GM12878 (cell line): Measurements from ENCODE around the gene PPP1R15A. TPM values are rescaled to one million over a fixed set of nuclear protein-coding genes. Genes with fewer than 3 reads are reported as not detected.
A peak's percentile ranks its signal among the peaks of the same experiment; 100 is the strongest.

Source experiments
- ATAC-seq: fragments of 200-7000 bp; cut with Tn5 transposase; 3 replicates; pipeline ENCODE4 v1.9.1; 2020; ENCODE audit warnings: mild to moderate bottlenecking, moderate library complexity
- BruUV-seq: library from RNA; stranded (reverse); fragments of 400-500 nt; replicated peaks from 2 replicates; lab custom pipeline; 2021; lab: Mats Ljungman, UMichigan
- CTCF ChIA-PET: fragments of 300-600 bp; sonication (Branson Sonifier 250); formaldehyde crosslinking; extraction: SDS; loops from one replicate; lab custom pipeline; 2021; ENCODE audit warnings: inconsistent platforms; lab: Yijun Ruan, JAX
- POLR2A ChIA-PET: fragments of 350-600 bp; formaldehyde crosslinking; extraction: SDS; loops from one replicate; lab custom pipeline; 2021; ENCODE audit warnings: inconsistent platforms; lab: Charles Lee
- RAD21 ChIA-PET: fragments of 300-600 bp; sonication (Branson Sonifier 250); formaldehyde crosslinking; loops from one replicate; lab custom pipeline; 2023; ENCODE audit warnings: antibody characterized with exemption; ENCODE audit not compliant: unreplicated experiment; lab: Charles Lee
- SMC1A ChIA-PET: fragments of 300-600 bp; sonication (Branson Sonifier 250); formaldehyde crosslinking; loops from one replicate; lab custom pipeline; 2023; ENCODE audit not compliant: unreplicated experiment, uncharacterized antibody; lab: Charles Lee
- DNase-seq: peaks from one replicate; pipeline ENCODE4 v3.0.0-alpha.2; 2011; ENCODE audit warnings: low read depth, low spot score
- FAIRE-seq: peaks from 3 replicates; lab custom pipeline; 2011; peaks lifted over from hg19 to GRCh38; lab: Jason Lieb, UNC
- H2AFZ ChIP-seq: 2 replicates; pipeline ENCODE4 v1.6.0; 2011; ENCODE audit warnings: low read depth, low read length, control low read depth; ENCODE audit not compliant: control insufficient read depth
- H3K27ac ChIP-seq: 2 replicates; pipeline ENCODE4 v1.5.1; 2011; ENCODE audit warnings: control low read depth; ENCODE audit not compliant: control insufficient read depth, insufficient read depth
- H3K27me3 ChIP-seq, 2 experiments: replicated peaks in 1 of 2; 2 replicates each; pipeline versions ENCODE4 v1.6.0 to v1.6.1; 2011; ENCODE audit warnings: low read length in 1 of 2; ENCODE audit not compliant: control insufficient read depth in 2 of 2, insufficient read depth in 2 of 2
- H3K36me3 ChIP-seq, 2 experiments: 2 replicates each; pipeline ENCODE4 v1.5.1; 2011; ENCODE audit warnings: low read length in 1 of 2; ENCODE audit not compliant: control insufficient read depth in 2 of 2, insufficient read depth in 2 of 2
- H3K4me1 ChIP-seq: 2 replicates; pipeline ENCODE4 v1.6.1; 2011; ENCODE audit warnings: mild to moderate bottlenecking, low read length, moderate library complexity, mixed read lengths; ENCODE audit not compliant: control insufficient read depth, insufficient read depth
- H3K4me2 ChIP-seq: 2 replicates; pipeline ENCODE4 v1.6.0; 2011; ENCODE audit warnings: control low read depth; ENCODE audit not compliant: control insufficient read depth, insufficient read depth
- H3K4me3 ChIP-seq: fragments of 200-600 bp; sonication (generic); 2 replicates; pipeline ENCODE4 v1.5.1; 2016
- H3K79me2 ChIP-seq: 2 replicates; pipeline ENCODE4 v1.6.0; 2011; ENCODE audit warnings: low read length; ENCODE audit not compliant: control insufficient read depth, insufficient read depth
- H3K9ac ChIP-seq: 2 replicates; pipeline ENCODE4 v1.8.0; 2011; ENCODE audit warnings: low read length, control low read depth, mixed read lengths; ENCODE audit not compliant: control insufficient read depth, insufficient read depth
- H3K9me3 ChIP-seq: replicated peaks from 3 replicates; pipeline ENCODE4 v1.5.1; 2011; ENCODE audit warnings: mild to moderate bottlenecking, low read length; ENCODE audit not compliant: control insufficient read depth, insufficient read depth
- H4K20me1 ChIP-seq: 2 replicates; pipeline ENCODE4 v1.6.0; 2011; ENCODE audit not compliant: control insufficient read depth, insufficient read depth
- HSF1 ChIP-seq: fragments of 150-350 bp; IDR thresholded peaks from 2 replicates; pipeline ENCODE4 v1.6.1; 2014; ENCODE audit warnings: mild to moderate bottlenecking, low read depth, low read length
- MYC ChIP-seq: IDR thresholded peaks from 2 replicates; pipeline ENCODE4 v1.6.1; 2011; ENCODE audit warnings: mild to moderate bottlenecking, low read length, moderate library complexity, inconsistent platforms; ENCODE audit not compliant: insufficient read depth, insufficient replicate concordance, insufficient read length, severe bottlenecking
- PML ChIP-seq: IDR thresholded peaks from 2 replicates; pipeline ENCODE4 v1.6.1; 2012; ENCODE audit warnings: low read length, inconsistent platforms
- ZNF274 ChIP-seq: IDR thresholded peaks from one replicate; pipeline ENCODE4 v1.8.0; 2011; ENCODE audit not compliant: insufficient read length, insufficient read depth
- WGBS: methylation state at CpG from one replicate; pipeline ENCODE4 v1.1.6; 2016; ENCODE audit warnings: low lambda C conversion rate; ENCODE audit not compliant: insufficient replicate concordance, insufficient coverage; ENCODE audit errors: missing lambda C conversion rate; 5-methylcytosine and 5-hydroxymethylcytosine counted together
- in situ Hi-C: fragments of 300-500 bp; cut with MboI; formaldehyde crosslinking; loops from 9 replicates; pipeline ENCODE4 v1.14.3; 2018; ENCODE audit warnings: mixed read lengths
- intact Hi-C: fragments of 100-400 bp; cut with micrococcal nuclease; formaldehyde crosslinking; loops from one replicate; pipeline ENCODE4 v1.14.2; 2022; ENCODE audit not compliant: unreplicated experiment
- polyA plus RNA-seq, 11 experiments: library from polyadenylated mRNA; depleted of rRNA in 4 of 11; unstranded in 6 of 11; stranded (reverse) in 5 of 11; fragments of >200 nt; fragmentation: Nextera tagmentation in 4 of 11; fragmentation: Illumina TruSeq in 1 of 11; extraction: Ambion mirVana in 4 of 11; extraction: Trizol in 1 of 11; gene quantifications; 1 replicate in 1 of 11; 2 replicates in 10 of 11; pipeline versions ENCODE4 v1.2.1 to v1.2.3, GENCODE V29; 2011 to 2016; ENCODE audit warnings: inconsistent platforms in 2 of 11, missing spikeins in 2 of 11, low read depth in 1 of 11
- total RNA-seq, 4 experiments: library from RNA; depleted of rRNA in 3 of 4; stranded (reverse); fragments of >200 nt in 3 of 4; fragmentation: Illumina TruSeq in 1 of 4; extraction: Trizol in 1 of 4; gene quantifications; 2 replicates each; pipeline versions ENCODE4 v1.2.1 to v1.2.3, GENCODE V29; 2013 to 2021

Gene PPP1R15A
- total and polyA plus RNA-seq, 10 of the 15 experiments (the other 5 are each of a cell fraction or from before 2014, with no cell fraction given) = 0.68 to 50.8 (median 27.7) TPM

- ChIA-PET POLR2A (interaction anchor here (0.6 kb wide), 1 partner anchor 46 kb away, joined by 3 read pairs; no protein-coding TSS in a partner anchor), RAD21 (interaction anchor here (1.2 to 1.7 kb wide), 3 partner anchors 35 to 140 kb away, joined by 4 to 8 read pairs (median 5); no protein-coding TSS in a partner anchor)
These were observed 41.3 kb upstream of the PPP1R15A start for GRCh38 chr19:48830965-48831364.

More at GRCh38 chr19:48830965-48831364, 41.3 kb upstream of the PPP1R15A start:
- H3K79me2 ChIP-seq = no peaks in the 10 kb centered on the region
- intact Hi-C loops (no loop called here), in situ Hi-C loops (no loop called here)
- no peaks in the 10 kb centered on the region for H4K20me1 ChIP-seq
- FAIRE-seq (no peak), DNase-seq (no peak), ATAC-seq (no peak)
- no peak overlapping the region for H2AFZ ChIP-seq
- H3K4me1 ChIP-seq = peaks cover 2% of the 10 kb centered on the region; the same call in 1 of the 2 replicates
- no TSS peak for BruUV-seq
- no peaks in the 10 kb centered on the region for H3K9me3 ChIP-seq
- H3K9ac ChIP-seq = no peak overlapping the region
- no peaks in the 10 kb centered on the region for H3K27me3 ChIP-seq
- CTCF ChIA-PET = interaction anchor here (1.0 to 6.5 kb wide), 6 partner anchors 12 to 137 kb away, joined by 3 to 40 read pairs (median 8); no protein-coding TSS in a partner anchor
- SMC1A ChIA-PET = interaction anchor here (0.8 to 2.1 kb wide), 7 partner anchors 10 to 49 kb away, joined by 3 to 7 read pairs (median 4); no protein-coding TSS in a partner anchor
- TF ChIP-seq MYC (no peak), PML (no peak), HSF1 (peak; percentile 93), ZNF274 (no peak)
- no peak overlapping the region for H3K27ac ChIP-seq
- H3K36me3 ChIP-seq = no peaks in the 10 kb centered on the region
- no peak overlapping the region for H3K4me3 ChIP-seq
- 66% methylated on average over 4 of the region's 4 CpGs for WGBS
- H3K4me2 ChIP-seq = no peak overlapping the region
